ENCODE measurements around the gene TRIM47.

Gene TRIM47

DNA sequence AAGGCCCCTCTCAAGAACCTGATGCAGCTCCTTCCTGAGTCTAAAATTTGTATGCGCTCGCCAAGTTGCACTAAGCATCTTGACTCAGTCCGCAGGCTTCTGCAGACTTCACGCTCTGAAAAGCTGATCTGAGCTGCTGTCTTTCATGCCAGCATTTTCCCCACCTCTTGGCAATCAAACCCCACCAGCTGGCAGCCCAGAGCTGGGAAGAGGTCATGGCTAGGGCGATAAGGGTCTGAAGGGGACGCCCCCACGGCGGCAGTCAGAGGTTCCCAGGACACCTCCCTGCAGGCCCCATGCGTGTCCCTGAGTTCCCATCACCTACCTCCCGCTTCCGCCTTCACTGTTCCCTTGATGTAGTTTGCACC lies 29.1 kb downstream of the TRIM47 start:
- TF ChIP-seq TAF1 (IDR thresholded peaks at IDR 0.05; ENCODE audit: low read depth) (no peak), ZBTB7A (IDR thresholded peaks at IDR 0.05; ENCODE audit: low read depth) (no peak), YY1 (IDR thresholded peaks at IDR 0.05; ENCODE audit: low read depth) (no peak), CREB1 (IDR thresholded peaks at IDR 0.05; ENCODE audit: low read depth) (no peak)
- TF ChIP-seq, protein P1, sequence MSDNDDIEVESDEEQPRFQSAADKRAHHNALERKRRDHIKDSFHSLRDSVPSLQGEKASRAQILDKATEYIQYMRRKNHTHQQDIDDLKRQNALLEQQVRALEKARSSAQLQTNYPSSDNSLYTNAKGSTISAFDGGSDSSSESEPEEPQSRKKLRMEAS (IDR thresholded peaks at IDR 0.05), result no peak

DNA sequence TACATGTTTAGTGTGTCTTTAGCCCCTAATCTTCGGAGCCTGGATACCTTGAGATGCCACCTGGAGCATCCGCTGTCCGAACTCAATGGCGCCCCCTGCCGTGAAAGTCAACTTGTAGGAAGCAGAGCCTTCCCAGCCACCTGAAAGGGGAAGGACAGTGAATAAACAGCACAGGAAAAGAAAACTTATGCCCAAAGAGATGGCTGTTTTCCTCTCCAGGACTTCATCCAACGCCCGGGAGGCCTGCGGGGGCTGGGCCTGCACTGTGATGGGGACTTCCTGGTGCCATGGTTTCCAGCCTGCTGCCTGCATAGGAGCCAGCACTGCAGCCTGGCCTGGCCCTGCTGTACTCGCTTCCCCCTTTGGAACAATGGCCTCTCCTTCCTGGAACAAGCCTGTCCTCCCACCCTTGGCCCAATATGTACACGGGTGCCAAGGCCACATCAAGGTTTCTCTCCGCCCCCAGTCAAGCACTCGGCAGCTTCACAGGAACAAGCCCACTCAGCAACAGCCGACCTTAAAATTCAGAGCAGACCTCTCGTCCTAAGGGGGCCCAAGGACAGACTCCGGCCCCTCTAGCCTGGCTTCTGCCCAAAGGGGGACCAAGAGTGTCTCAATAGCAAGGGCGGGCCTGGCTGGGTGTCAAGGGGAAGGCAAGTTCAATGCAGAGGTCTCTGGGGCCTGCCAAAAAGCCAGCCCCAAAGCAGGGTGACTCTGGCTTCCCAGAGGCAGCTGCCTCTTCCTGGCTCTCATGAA lies 29.7 kb downstream of the TRIM47 start:
- TF ChIP-seq, protein P1 (IDR thresholded peaks at IDR 0.05), result no peak
- TF ChIP-seq EGR1 (IDR thresholded peaks at IDR 0.05) (no peak), FOXM1 (IDR thresholded peaks at IDR 0.05; ENCODE audit: borderline replicate concordance, low read depth) (no peak), NFIC (IDR thresholded peaks at IDR 0.05) (no peak), TAF1 (IDR thresholded peaks at IDR 0.05; ENCODE audit: low read depth) (no peak), CEBPB (IDR thresholded peaks at IDR 0.05) (no peak), YY1 (IDR thresholded peaks at IDR 0.05; ENCODE audit: low read depth) (peak; percentile 29; the same call in 1 of the 2 replicates), ZBTB7A (IDR thresholded peaks at IDR 0.05; ENCODE audit: low read depth) (no peak), RAD21 (IDR thresholded peaks at IDR 0.05; ENCODE audit: low read depth) (peak; percentile 61)
- TF ChIP-seq, protein P2, sequence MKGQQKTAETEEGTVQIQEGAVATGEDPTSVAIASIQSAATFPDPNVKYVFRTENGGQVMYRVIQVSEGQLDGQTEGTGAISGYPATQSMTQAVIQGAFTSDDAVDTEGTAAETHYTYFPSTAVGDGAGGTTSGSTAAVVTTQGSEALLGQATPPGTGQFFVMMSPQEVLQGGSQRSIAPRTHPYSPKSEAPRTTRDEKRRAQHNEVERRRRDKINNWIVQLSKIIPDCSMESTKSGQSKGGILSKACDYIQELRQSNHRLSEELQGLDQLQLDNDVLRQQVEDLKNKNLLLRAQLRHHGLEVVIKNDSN (IDR thresholded peaks at IDR 0.05), result no peak

DNA sequence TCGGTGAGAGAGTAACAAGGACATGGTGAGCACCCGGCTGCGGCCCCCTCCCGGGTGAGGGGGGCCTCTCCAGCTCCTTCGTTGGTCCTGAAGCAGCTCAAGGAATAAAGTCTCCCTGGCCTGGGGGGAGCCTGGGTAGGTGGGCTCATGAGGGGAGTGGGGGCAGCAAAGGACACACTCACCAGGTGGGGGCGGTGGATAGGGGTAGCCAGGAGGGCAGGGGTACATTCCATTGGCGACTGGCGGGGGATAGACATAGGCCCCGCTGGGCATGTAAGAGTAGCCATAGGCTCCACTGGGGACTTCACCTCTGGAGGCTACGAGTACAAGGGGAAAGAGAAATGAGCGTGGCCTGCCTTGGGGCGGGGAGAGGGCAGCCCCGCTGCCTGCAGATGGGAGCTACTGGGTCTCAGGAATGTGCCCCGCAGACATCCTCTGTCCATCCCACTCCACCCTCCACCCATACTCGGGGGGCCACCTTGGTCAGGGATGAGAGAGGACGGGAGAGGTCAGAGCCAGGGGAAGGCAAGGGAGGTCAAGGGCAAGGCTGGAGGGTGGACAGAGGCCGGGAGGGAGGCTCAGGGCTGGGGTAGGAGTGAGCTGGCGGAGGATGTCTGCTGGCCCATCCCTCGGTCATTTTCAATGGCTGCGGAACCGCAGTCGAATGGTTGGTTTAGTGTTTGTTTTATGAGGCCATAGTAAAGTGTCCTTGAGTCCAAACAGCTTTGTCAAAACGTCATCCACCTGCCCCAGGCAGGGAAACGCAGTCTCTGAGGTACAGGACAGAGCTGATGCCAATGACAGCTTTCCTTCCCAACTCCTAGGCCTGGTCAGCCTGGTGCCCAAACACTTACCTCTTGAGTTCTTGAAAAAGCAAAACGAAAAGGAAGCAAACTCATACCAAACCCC lies 30.5 kb downstream of the TRIM47 start:
- TF ChIP-seq, protein P3, sequence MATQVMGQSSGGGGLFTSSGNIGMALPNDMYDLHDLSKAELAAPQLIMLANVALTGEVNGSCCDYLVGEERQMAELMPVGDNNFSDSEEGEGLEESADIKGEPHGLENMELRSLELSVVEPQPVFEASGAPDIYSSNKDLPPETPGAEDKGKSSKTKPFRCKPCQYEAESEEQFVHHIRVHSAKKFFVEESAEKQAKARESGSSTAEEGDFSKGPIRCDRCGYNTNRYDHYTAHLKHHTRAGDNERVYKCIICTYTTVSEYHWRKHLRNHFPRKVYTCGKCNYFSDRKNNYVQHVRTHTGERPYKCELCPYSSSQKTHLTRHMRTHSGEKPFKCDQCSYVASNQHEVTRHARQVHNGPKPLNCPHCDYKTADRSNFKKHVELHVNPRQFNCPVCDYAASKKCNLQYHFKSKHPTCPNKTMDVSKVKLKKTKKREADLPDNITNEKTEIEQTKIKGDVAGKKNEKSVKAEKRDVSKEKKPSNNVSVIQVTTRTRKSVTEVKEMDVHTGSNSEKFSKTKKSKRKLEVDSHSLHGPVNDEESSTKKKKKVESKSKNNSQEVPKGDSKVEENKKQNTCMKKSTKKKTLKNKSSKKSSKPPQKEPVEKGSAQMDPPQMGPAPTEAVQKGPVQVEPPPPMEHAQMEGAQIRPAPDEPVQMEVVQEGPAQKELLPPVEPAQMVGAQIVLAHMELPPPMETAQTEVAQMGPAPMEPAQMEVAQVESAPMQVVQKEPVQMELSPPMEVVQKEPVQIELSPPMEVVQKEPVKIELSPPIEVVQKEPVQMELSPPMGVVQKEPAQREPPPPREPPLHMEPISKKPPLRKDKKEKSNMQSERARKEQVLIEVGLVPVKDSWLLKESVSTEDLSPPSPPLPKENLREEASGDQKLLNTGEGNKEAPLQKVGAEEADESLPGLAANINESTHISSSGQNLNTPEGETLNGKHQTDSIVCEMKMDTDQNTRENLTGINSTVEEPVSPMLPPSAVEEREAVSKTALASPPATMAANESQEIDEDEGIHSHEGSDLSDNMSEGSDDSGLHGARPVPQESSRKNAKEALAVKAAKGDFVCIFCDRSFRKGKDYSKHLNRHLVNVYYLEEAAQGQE (IDR thresholded peaks at IDR 0.05; ENCODE audit: low read depth), result no peak
- no peak for TF ChIP-seq CEBPB (IDR thresholded peaks at IDR 0.05)
- TF ChIP-seq EP300 (IDR thresholded peaks at IDR 0.05; ENCODE audit: borderline replicate concordance), result no peak
- TF ChIP-seq NFIC (IDR thresholded peaks at IDR 0.05), result no peak
- no peak for TF ChIP-seq EGR1 (IDR thresholded peaks at IDR 0.05)

DNA sequence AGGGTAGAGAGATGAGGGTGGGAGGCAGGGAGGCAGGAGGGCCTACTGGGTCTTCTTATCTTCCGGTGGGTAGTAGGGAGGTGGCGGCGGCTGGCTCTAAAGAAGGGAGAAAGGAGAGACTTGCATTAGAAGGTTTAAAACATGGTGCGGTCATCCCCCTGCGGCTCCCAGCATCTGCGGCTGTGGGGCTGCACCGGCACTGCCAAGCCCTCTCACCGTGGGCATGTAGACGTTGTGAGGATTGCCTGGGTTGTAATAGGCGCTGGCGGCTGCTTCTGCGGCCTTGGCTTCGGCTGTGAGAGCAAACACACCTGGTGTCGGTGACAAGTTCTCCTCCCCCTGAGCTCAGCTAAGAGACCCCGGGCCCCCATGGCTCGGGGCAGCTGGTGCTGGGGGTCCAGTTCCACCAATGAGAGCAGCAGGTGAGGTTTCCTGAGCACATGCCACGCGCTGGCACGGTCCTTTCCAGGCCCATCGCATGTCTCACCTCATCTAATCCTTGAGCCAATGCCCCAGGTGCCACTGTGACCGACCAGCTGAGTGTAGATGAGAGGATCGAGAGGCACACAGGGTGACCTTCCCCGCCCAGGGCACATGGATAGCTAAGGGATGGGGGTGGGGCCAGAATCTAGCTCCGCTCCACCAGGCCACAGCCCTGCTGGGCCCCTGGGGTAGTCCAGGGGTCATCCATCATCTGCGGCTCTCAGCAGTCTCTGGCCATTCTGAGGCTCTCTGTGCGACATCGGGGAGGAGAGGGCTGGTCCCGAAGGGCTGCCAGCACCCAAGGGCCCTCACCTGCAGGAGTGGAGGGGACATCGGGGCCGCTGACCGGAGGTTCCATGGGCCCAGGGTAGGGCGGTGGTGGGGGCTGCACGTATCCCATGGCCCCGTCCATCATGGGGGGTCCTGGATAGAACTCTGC lies 31.4 kb downstream of the TRIM47 start:
- TF ChIP-seq RAD21 (IDR thresholded peaks at IDR 0.05; ENCODE audit: low read depth), result no peak
- TF ChIP-seq TAF1 (IDR thresholded peaks at IDR 0.05; ENCODE audit: low read depth), result no peak
- TF ChIP-seq TCF12 (IDR thresholded peaks at IDR 0.05; ENCODE audit: low read depth), result no peak
- TF ChIP-seq, protein P2 (IDR thresholded peaks at IDR 0.05), result no peak
- TF ChIP-seq ZBTB7A (IDR thresholded peaks at IDR 0.05; ENCODE audit: low read depth), result no peak
- TF ChIP-seq, protein P3 (IDR thresholded peaks at IDR 0.05; ENCODE audit: low read depth), result no peak
- TF ChIP-seq NFIC (IDR thresholded peaks at IDR 0.05), result no peak
- no peak for TF ChIP-seq TEAD4 (IDR thresholded peaks at IDR 0.05)
- no peak for TF ChIP-seq EGR1 (IDR thresholded peaks at IDR 0.05)
- TF ChIP-seq, protein P1 (IDR thresholded peaks at IDR 0.05), result no peak

Data from Ishikawa (cell line).